ENCODE data around the gene AUTS2.
"Not testable (repeated sequence)": the region's sequence is repeated elsewhere in the genome, so short reads cannot be mapped to it uniquely, and the experiment has no call there.

The AUTS2 gene

DNA sequence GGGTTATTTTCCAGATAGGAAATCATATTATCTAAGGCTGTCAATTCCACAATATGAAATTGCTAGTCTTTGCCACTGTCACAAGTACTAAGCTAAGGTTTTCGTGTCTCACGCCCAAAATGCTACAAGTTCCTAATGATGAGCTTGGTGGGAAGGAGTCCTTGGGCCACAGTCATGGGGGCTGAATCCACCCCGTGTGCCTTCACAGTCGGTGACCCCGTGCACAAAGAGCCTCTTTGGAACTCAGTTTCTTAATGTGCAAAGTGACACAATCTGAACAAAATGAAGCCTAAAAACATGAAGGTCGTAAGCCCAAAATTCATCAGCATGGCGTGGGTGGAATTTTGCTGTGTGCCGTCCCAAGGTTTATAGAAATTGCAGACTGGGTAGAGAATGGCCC is 1196.7 kb downstream of the AUTS2 start:
- DNase-seq (ENCODE audit: low read depth, low spot score) = no peak

DNA sequence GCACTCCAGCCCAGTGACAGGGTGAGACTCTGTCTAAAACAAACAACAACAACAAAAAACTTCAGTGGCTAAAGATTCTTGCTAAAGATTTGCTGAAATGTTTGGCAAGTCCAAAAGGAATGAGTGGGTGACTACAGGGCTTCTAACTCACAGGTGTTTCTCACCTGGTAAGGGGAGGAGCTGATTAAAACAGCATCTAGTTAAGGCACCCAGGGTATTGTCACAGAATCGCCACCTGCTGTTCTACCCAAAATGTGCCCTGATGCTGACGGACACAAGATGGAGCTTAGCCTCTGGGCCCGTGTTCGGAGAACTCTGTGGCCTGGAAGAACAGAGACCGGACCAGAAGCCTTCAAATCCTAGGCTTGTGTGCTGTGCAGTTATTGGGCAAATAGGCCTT is 1197.7 kb downstream of the AUTS2 start:
- no peak for DNase-seq (ENCODE audit: low read depth, low spot score)

DNA sequence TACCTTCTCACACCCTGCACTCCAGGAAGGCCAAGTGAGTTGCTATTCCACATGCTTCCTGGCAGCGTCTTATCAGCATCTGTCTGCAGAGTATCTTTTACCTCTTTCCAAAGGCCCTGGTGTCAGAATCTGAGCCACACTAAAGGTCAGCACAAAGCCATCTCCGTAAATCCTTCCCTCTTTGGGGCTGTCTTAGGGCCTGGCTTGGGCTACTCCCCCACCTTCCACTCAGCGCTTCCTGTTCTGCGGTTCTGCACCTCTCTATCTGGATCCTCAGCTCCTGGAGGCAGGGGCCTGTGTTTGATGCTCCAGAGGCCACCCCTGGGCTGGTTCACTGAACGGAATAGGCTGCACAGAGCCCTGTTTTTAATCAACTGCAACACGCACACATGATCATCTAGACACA is 1198.8 kb downstream of the AUTS2 start:
- no peak for DNase-seq (ENCODE audit: low read depth, low spot score)

DNA sequence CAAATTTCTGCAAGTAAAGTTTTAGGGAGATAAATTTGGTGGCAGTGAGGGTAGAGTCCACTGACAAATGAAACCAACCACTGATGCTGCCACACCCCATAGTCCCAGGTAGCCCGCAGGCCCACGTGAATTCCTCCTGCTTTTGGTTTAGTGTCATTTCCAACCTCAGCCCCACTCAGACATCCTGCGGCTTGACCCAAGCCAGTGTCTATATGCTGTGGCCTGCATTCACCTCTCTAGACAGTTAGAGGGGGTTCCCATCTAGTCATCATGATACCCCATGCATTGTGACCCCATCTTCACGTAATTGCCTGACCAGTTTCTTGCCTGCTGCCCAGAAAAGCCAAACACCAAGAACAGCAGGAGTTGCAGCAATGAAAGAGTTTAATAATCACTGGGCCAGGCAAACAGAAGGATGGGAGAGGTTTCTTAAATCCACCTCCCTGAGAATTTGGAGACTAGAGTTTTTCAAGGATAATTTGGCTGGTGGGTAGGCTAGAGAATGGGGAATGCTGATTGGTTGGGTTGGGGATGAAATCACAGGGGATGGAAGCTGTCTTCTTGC is 1201.6 kb downstream of the AUTS2 start:
- no peak for DNase-seq (ENCODE audit: low read depth, low spot score)

DNA sequence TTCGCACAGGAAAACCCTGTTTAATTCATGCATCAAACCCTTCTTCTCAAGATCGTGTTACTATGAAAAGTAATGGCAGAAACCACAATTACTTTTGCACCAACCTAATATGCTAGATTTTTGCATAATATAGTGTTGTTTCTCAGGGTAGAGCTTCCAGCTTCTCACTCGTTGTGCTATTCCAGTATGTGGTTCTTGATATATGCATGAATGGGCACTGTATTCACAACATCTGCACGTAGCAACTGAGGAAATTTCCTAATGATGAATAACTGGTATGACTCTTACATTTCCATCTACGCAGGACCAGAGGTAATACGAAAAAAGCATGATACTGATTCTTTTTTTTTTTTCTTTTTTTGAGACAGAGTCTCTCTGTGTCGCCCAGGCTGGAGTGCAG is 1207.1 kb downstream of the AUTS2 start:
- DNase-seq (ENCODE audit: low read depth, low spot score) = no peak

DNA sequence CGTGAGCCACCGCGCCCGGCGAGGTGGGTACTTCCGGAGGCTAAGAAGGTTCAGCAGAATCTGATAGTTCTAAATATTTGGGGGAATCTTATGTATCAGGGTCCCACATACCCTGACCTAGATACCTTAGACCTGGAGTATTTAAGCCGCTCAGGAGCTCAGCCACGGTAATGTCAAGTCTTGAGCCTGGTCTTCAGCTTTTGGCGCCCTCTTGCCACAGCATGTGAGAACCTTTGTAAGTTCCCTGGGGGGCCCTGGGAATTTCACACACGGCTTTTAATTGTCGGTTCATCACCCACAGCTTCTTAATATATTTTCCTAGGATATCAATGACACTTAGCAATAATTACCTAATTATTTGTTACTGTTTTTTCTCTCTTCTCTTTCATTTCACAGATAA is 1209.4 kb downstream of the AUTS2 start:
- no peak for DNase-seq (ENCODE audit: low read depth, low spot score)

DNA sequence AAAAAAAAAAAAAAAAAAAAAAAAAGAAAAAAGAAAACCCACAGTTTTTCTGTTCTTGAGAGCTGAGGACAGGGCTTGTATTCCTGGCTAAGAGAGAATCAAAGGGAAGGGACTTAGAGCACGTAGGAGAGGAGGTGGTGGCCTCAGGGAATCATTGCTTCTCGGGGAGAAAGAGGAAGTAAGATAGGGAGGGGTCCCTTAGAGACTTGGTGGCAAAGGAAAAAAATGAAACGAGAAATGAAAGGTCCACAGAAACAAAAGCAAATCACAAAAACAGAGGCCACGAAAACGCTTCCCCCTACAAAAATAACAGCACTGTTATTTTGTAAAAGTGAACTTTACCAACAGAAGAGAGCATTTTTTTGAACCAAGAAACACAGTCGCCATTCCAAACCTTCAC is 1210.6 kb downstream of the AUTS2 start:
- DNase-seq (ENCODE audit: low read depth, low spot score) = no peak

DNA sequence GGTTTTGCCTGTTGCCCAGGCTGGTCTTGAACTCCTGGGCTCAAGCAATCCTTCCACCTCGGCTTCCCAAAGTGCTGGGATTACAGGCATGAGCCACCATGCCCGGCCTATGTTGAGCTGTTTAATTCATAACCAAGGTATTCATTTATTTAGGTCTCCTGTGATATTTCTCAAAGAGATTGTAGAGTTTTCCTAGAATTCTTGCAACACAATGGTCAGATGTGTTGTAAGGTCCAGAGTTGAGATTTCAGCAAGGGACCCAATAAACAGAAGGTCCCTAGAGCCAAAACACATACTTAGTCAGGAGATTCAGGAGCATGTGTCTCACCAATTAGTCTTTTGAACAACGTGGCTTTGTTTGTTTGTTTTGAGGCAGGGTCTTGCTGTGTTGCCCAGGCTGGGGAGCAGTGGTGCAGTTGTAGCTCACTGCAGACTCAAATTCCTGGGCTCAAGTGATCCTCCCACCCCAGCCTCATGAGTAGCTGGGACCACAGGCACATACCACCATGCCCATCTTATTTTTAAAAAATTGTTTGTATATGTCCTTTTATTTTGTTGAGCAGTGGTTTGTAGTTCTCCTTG is 1212.4 kb downstream of the AUTS2 start:
- DNase-seq (ENCODE audit: low read depth, low spot score) = no peak

DNA sequence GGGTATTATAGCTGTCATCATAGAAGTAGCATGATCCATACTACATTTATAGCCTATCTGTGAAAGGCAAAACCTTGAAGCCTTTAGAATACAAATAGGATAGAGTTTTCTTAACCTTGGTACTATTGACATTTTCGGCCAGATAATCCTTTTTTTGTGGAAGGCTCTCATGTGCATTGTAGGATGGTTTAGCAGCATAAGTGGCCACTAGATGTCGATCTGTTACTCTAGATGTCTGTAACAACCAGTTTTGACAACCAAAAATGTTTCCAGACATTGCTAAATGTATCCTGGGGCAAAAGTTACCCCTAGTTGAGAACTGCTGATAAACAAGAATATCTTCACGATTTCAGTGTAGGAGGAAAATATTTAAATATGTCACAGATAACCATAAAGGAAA is 1214.2 kb downstream of the AUTS2 start:
- DNase-seq (ENCODE audit: low read depth, low spot score) = no peak

DNA sequence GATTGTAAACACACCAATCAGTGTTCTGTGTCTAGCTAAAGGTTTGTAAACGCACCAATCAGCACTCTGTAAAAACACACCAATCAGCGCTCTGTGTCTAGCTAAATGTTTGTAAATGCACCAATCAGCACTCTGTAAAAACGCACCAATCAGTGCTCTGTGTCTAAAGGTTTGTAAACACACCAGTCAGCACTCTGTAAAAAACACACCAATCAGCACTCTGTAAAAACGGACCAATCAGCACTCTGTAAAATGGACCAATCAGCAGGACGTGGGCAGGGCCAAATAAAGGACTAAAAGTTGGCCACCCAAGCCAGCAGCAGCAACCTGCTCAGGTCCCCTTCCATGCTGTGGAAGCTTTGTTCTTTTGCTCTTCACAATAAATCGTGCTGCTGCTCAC is 1224.2 kb downstream of the AUTS2 start:
- not testable (repeated sequence) for DNase-seq (ENCODE audit: low read depth, low spot score)

DNA sequence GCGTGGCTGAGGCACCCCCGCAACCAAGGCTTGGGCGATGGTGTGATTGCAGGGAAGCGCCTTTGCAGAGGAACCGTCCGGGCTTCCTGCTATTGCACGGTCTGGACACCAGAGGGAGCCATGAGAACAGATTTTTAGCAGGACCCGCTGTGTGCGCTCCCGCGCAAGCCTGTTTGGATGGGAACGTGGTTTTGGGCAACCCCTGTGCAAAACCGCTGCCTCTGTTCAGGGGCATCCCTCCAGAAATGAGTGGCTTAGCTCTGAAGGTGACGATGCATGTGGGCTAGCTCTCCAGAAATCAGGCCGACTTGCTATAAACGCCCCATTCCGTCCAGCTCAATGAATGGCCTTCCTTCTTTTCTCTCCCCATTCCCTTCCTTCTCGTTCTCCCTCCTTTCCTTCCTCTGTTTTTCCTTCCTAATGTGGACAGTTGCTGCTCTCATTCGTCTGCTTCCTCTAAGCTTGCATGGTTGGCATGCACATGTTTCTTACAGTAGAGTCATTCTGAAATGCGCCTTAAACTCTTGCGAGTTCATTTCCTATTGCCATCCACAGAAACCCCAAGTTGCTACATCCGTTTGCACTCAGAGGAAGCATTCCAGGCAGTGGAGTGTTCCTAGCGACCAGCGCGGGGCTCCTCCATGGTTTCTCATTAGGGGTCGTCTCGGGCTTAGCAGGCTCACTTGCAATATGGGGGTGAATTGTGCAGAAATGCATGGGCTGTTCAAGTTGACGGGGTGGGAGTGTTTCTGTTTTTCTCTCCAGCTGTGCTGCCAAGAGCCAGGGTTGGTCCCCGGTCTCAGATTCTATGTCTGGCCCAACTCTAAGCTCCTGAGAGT is 1231.2 kb downstream of the AUTS2 start:
- peak; percentile 24 for DNase-seq (ENCODE audit: low read depth, low spot score)

DNA sequence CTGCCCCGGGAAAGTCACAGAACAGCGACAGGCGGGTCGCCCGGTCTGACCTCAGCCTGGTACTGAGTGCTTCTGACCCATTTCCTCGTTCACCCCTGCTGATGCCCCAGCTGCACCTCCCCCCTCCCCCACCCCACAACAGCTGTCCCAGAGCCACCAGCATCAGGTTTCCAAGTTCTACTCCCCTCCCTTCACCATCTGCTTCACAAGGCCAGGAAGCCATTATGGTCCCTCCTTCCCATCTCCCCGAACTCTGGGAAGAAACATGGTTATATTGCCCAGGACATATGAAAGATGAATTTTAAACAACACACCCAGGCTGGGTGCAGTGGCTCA is 1231.8 kb downstream of the AUTS2 start:
- DNase-seq (ENCODE audit: low read depth, low spot score) = no peak

DNA sequence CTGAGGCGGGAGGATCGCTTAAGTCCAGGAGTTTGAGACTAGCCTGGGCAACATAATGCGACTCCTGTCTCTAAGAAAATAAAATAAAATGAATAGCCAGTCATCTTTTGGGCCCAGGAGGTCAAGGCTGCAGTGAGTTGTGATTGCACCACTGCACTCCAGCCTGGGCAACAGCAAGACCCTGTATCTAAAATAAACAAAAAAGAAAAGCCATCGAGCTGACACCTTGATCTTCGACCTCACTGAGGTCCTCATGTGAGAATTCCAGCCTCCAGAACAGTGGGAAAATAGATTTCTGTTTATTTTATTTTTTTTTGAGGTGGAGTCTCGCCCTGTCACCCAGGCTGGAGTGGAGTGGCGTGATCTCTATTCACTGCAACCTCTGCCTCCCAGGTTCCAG is 1232.2 kb downstream of the AUTS2 start:
- no peak for DNase-seq (ENCODE audit: low read depth, low spot score)

DNA sequence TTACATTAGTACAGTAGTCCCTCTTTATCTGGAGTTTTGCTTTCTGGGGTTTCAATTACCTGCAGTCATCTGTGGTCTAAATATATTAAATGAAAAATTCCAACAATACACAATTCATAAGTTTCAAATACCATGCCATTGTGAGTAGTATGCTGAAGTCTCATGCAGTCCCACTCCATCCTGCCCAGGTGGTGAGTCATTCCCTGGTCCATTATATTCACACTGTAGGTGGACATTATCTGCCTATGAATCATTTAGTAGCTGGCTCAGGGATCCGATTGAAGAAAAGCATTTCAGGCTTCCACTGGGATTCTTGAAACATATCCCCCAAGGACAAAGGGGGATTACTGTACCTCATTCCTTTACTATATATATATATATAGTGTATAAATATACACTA is 1235.5 kb downstream of the AUTS2 start:
- DNase-seq (ENCODE audit: low read depth, low spot score) = peak; percentile 13

DNA sequence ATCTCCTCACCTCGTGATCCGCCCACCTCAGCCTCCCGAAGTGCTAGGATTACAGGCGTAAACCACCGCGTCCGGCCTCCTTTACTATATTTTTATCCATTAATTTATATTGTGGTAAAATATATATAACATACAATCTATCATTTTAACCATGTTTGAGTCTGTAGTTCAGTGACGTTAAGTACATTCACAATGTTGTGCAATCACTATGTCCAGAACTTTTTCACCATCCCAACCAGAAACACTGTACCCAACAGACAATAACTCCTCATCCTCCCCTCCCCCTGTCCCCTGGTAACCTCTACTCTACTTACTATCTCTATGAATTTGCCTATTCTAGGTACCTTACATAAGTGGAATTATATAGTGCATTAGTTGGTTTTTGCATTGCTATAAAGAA is 1236.1 kb downstream of the AUTS2 start:
- DNase-seq (ENCODE audit: low read depth, low spot score) = no peak

DNA sequence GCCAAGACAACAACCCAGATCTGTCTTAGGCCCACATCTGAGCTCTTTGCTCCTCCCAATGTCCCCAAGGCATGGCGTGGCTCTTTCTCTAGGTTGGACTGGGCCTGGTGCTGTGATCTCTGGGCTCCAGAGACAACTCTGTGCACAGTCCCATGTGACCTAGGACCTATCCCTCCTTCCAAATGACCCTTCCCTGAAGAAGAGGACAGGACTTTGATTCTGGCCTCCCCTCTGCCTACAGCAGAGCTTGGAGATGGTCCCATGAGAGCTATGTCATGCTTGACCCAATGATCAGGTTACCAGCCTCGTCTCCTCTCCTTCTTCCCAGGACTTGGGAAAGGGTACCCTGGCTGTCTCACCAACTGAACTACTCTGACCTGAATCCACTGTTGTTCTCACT is 1237.4 kb downstream of the AUTS2 start:
- DNase-seq (ENCODE audit: low read depth, low spot score) = no peak

DNA sequence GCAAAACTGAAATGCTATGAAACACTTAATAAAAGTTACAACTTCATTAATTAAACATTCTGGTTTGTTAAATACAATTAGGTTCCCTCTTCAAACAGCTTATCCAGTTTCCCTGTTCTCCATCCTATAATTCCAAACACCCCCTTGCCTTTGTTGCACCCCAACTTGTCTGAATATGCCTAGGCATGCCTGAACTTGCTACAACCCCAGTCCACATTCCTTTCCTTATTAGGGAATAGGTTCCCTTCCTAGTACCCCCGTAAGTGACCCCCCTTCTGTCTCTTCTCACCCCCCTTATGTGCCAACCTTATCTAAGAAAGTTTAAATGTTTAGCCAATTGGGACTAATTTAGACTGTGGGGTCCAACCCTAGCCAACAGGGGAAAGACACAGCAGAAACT is 1238.0 kb downstream of the AUTS2 start:
- no peak for DNase-seq (ENCODE audit: low read depth, low spot score)

DNA sequence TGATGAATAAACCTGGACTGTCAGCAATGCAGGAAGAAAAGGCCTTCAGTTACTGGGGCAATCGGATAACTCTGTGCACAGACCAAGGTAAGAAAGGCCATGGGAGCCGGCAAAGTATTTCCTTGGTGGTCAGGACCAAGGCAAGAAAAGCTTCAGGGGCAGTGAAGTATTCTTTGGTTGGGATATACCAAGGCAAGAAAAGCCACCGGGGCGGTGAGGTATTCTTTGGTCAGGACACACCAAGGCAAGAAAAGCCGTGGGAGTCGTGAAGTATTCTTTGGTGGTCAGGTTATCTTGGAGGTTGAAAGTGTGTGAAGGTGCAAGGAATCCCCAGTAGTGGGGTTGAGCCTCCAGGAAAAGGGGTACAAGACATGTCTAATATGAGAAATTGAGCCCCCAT is 1238.7 kb downstream of the AUTS2 start:
- DNase-seq (ENCODE audit: low read depth, low spot score) = no peak

DNA sequence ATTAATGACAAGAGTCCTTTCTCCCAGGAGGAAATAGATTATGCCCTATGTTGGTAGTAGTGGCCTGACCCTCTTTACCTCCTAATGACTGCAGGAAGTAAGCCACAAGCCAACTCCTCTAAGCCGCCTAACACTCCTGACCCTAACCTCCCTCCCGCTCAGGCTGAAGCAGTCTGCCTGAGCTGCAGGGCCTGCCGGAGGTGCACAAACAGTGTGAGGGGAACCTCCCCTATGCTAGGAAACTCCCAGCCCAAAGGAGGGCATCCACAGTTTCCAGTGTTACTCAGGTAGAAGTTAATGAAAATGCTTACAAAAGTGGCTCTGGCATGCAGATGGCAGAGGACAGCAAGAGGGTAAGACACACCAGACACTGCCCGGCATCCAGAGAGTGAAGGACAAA is 1239.3 kb downstream of the AUTS2 start:
- DNase-seq (ENCODE audit: low read depth, low spot score) = no peak

DNA sequence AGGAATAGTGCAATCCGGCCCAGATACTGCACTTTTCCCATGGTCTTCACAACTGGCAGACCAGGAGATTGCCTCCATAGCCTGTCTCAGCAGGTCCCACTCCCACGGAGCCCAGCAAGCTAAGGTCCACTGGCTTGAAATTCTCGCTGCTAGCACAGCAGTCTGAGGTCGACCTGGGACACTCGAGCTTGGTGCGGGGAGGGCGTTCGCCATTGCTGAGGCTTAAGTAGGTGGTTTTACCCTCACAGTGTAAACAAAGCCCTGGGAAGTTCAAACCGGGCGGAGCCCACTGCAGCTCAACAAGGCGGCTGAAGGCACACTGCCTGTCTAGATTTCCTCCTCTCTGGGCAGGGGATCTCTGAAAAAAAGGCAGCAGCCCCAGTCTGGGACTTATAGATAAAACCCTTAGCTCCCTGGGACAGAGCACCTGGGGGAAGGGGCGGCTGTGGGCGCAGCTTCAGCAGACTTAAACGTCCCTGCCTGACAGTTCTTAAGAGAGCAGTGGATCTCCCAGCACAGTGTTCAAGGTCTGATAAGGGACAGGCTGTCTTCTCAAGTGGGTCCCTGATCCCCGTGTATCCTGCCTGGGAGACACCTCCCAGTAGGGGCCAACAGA is 1240.1 kb downstream of the AUTS2 start:
- no peak for DNase-seq (ENCODE audit: low read depth, low spot score)
